IMR-90 (cell line): ENCODE results near the gene GALNT6. TPM values are rescaled to one million over a fixed set of nuclear protein-coding genes. Genes with fewer than 3 reads are reported as not detected.

Experiments
- ATAC-seq: fragments of 200-7000 bp; cut with Tn5 transposase; 2 replicates; pipeline ENCODE4 v1.9.1; 2020; ENCODE audit warnings: low read depth, mild to moderate bottlenecking, moderate library complexity
- BruUV-seq: library from RNA; stranded (reverse); fragments of 400-500 nt; replicated peaks from 2 replicates; lab custom pipeline; 2021; lab: Mats Ljungman, UMichigan
- CTCF ChIA-PET: fragments of 300-600 bp; formaldehyde crosslinking; extraction: SDS; loops from one replicate; lab custom pipeline; 2021; ENCODE audit warnings: antibody characterized with exemption; lab: Yijun Ruan, JAX
- POLR2A ChIA-PET: fragments of 300-600 bp; sonication (Branson Sonifier 250); formaldehyde crosslinking; loops from one replicate; lab custom pipeline; 2022; ENCODE audit warnings: antibody characterized with exemption; ENCODE audit not compliant: unreplicated experiment; lab: Charles Lee
- DNase-seq: peaks from one replicate; pipeline ENCODE4 v3.0.0; 2013
- H2AFZ ChIP-seq: replicated peaks from 2 replicates; pipeline ENCODE3; 2013; ENCODE audit warnings: low read length, mild to moderate bottlenecking; ENCODE audit not compliant: poor library complexity
- H2AK5ac ChIP-seq: 2 replicates; pipeline ENCODE4 v1.6.1; 2013; ENCODE audit warnings: low read depth, low read length, inconsistent platforms
- H2AK9ac ChIP-seq: replicated peaks from 2 replicates; pipeline ENCODE3; 2013; ENCODE audit warnings: mild to moderate bottlenecking, low read depth, low read length, moderate library complexity; ENCODE audit not compliant: poor library complexity
- H2BK120ac ChIP-seq: 2 replicates; pipeline ENCODE4 v1.6.1; 2013; ENCODE audit warnings: low read depth, low read length, inconsistent platforms
- H2BK15ac ChIP-seq: 3 replicates; pipeline ENCODE4 v1.6.1; 2013; ENCODE audit warnings: low read depth, low read length, inconsistent platforms
- H2BK20ac ChIP-seq: 2 replicates; pipeline ENCODE4 v1.6.1; 2013; ENCODE audit warnings: low read depth, mild to moderate bottlenecking, inconsistent platforms, low read length, moderate library complexity
- H2BK5ac ChIP-seq: 2 replicates; pipeline ENCODE4 v1.6.1; 2013; ENCODE audit warnings: mild to moderate bottlenecking, low read depth, low read length, inconsistent platforms; ENCODE audit not compliant: poor library complexity, severe bottlenecking
- H3K14ac ChIP-seq: replicated peaks from 2 replicates; pipeline ENCODE4 v1.6.1; 2013; ENCODE audit warnings: low read depth, low read length, inconsistent platforms
- H3K18ac ChIP-seq: 2 replicates; pipeline ENCODE4 v1.6.1; 2013; ENCODE audit warnings: low read depth, low read length, control low read depth
- H3K23ac ChIP-seq: 2 replicates; pipeline ENCODE4 v1.6.1; 2013; ENCODE audit warnings: low read depth, low read length, inconsistent platforms
- H3K27ac ChIP-seq: 2 replicates; pipeline ENCODE4 v1.5.1; 2013; ENCODE audit warnings: mild to moderate bottlenecking, control low read depth, low read length; ENCODE audit not compliant: insufficient read depth
- H3K27me3 ChIP-seq: 2 replicates; pipeline ENCODE4 v1.6.1; 2013; ENCODE audit warnings: low read length; ENCODE audit not compliant: control insufficient read depth, insufficient read depth
- H3K36me3 ChIP-seq: 2 replicates; pipeline ENCODE4 v1.6.1; 2013; ENCODE audit warnings: low read length, mixed read lengths; ENCODE audit not compliant: control insufficient read depth, insufficient read depth
- H3K4ac ChIP-seq: 2 replicates; pipeline ENCODE4 v1.6.1; 2013; ENCODE audit warnings: low read depth, low read length, inconsistent platforms
- H3K4me1 ChIP-seq: 2 replicates; pipeline ENCODE4 v1.6.1; 2013; ENCODE audit warnings: low read length, mixed read lengths; ENCODE audit not compliant: control insufficient read depth, insufficient read depth
- H3K4me2 ChIP-seq: 2 replicates; pipeline ENCODE4 v1.6.1; 2013; ENCODE audit warnings: low read depth, mild to moderate bottlenecking, control low read depth, low read length, moderate library complexity
- H3K4me3 ChIP-seq: 2 replicates; pipeline ENCODE4 v1.5.1; 2013; ENCODE audit warnings: low read depth, mild to moderate bottlenecking, control low read depth, low read length, moderate library complexity; ENCODE audit not compliant: insufficient read depth
- H3K56ac ChIP-seq: 2 replicates; pipeline ENCODE4 v1.6.1; 2013; ENCODE audit warnings: low read length, inconsistent platforms; ENCODE audit not compliant: insufficient read depth; ENCODE audit errors: extremely low read depth
- H3K79me1 ChIP-seq, 2 experiments: 2 replicates each; pipeline ENCODE4 v1.6.1; 2013; ENCODE audit warnings: low read length in 2 of 2, inconsistent platforms in 1 of 2, low read depth in 1 of 2
- H3K9ac ChIP-seq: 2 replicates; pipeline ENCODE4 v1.6.1; 2013; ENCODE audit warnings: low read depth, low read length, control low read depth
- H3K9me1 ChIP-seq: 2 replicates; pipeline ENCODE4 v1.6.1; 2013; ENCODE audit warnings: low read length, inconsistent platforms; ENCODE audit not compliant: insufficient read depth
- H3K9me3 ChIP-seq: 2 replicates; pipeline ENCODE4 v1.6.1; 2013; ENCODE audit warnings: low read length; ENCODE audit not compliant: control insufficient read depth, insufficient read depth
- H4K20me1 ChIP-seq: 2 replicates; pipeline ENCODE4 v1.6.1; 2013; ENCODE audit warnings: low read length, inconsistent platforms; ENCODE audit not compliant: insufficient read depth
- H4K5ac ChIP-seq: 2 replicates; pipeline ENCODE4 v1.6.1; 2013; ENCODE audit warnings: mild to moderate bottlenecking, low read depth, low read length, control low read depth
- H4K8ac ChIP-seq, 2 experiments: 2 replicates each; pipeline ENCODE4 v1.6.1; 2013; ENCODE audit warnings: low read depth in 2 of 2, low read length in 2 of 2, control low read depth in 1 of 2, inconsistent platforms in 1 of 2
- H4K91ac ChIP-seq: 2 replicates; pipeline ENCODE4 v1.6.1; 2013; ENCODE audit warnings: low read depth, low read length, inconsistent platforms; ENCODE audit not compliant: insufficient read depth
- BHLHE40 ChIP-seq: fragments of 150-350 bp; IDR thresholded peaks from 2 replicates; pipeline ENCODE4 v1.6.1; 2016; ENCODE audit warnings: mild to moderate bottlenecking, low read depth, low read length
- CEBPB ChIP-seq: IDR thresholded peaks from 2 replicates; pipeline ENCODE4 v1.6.1; 2012; ENCODE audit warnings: low read depth, low read length, improper control_type of control experiment
- CHD1 ChIP-seq: IDR thresholded peaks from 2 replicates; pipeline ENCODE4 v1.6.1; 2012; ENCODE audit warnings: low read depth, low read length, improper control_type of control experiment
- CTCF ChIP-seq: conservative IDR thresholded peaks from 2 replicates; pipeline ENCODE4 v1.5.1; 2012; ENCODE audit warnings: mild to moderate bottlenecking, low read depth, low read length, improper control_type of control experiment
- ELK1 ChIP-seq: fragments of 150-350 bp; IDR thresholded peaks from 2 replicates; pipeline ENCODE4 v1.6.1; 2016; ENCODE audit warnings: low read depth, mild to moderate bottlenecking, low read length, moderate library complexity, borderline replicate concordance
- FOS ChIP-seq: fragments of 150-350 bp; IDR thresholded peaks from 2 replicates; pipeline ENCODE4 v1.6.1; 2016; ENCODE audit warnings: low read depth, low read length
- MAFK ChIP-seq: IDR thresholded peaks from 2 replicates; pipeline ENCODE4 v1.6.1; 2012; ENCODE audit warnings: low read depth, low read length, improper control_type of control experiment
- MAZ ChIP-seq: IDR thresholded peaks from 2 replicates; pipeline ENCODE4 v1.6.1; 2012; ENCODE audit warnings: low read depth, mild to moderate bottlenecking, low read length, improper control_type of control experiment, moderate library complexity, borderline replicate concordance
- MXI1 ChIP-seq: IDR thresholded peaks from 2 replicates; pipeline ENCODE4 v1.6.1; 2012; ENCODE audit warnings: low read depth, mild to moderate bottlenecking, low read length, moderate library complexity, borderline replicate concordance
- NFE2L2 ChIP-seq: fragments of 150-350 bp; IDR thresholded peaks from 2 replicates; pipeline ENCODE4 v1.6.1; 2016; ENCODE audit warnings: low read depth, mild to moderate bottlenecking, low read length
- POLR2A ChIP-seq: IDR thresholded peaks from 2 replicates; pipeline ENCODE4 v1.6.1; 2012; ENCODE audit warnings: mild to moderate bottlenecking, low read depth, low read length
- RAD21 ChIP-seq: IDR thresholded peaks from 2 replicates; pipeline ENCODE4 v1.6.1; 2012; ENCODE audit warnings: low read length, improper control_type of control experiment
- RCOR1 ChIP-seq: IDR thresholded peaks from 2 replicates; pipeline ENCODE4 v1.6.1; 2012; ENCODE audit warnings: mild to moderate bottlenecking, low read length, improper control_type of control experiment; ENCODE audit not compliant: insufficient replicate concordance
- RFX5 ChIP-seq: IDR thresholded peaks from 2 replicates; pipeline ENCODE4 v1.8.0; 2012; ENCODE audit warnings: low read depth, mild to moderate bottlenecking, low read length, moderate library complexity
- SMC3 ChIP-seq: fragments of 150-350 bp; IDR thresholded peaks from 2 replicates; pipeline ENCODE4 v1.6.1; 2016; ENCODE audit warnings: low read depth, mild to moderate bottlenecking, antibody characterized with exemption, low read length, moderate library complexity
- USF2 ChIP-seq: fragments of 150-350 bp; IDR thresholded peaks from 2 replicates; pipeline ENCODE4 v1.6.1; 2017; ENCODE audit warnings: mild to moderate bottlenecking, antibody characterized with exemption, low read length, low read depth
- WGBS, 2 experiments: methylation state at CpG; one replicate each; pipeline versions ENCODE4 v1.1.5 to v1.1.7; 2013; ENCODE audit warnings: missing lambda C conversion rate in 2 of 2; ENCODE audit not compliant: insufficient read length in 1 of 2; ENCODE audit errors: extremely low coverage in 2 of 2; 5-methylcytosine and 5-hydroxymethylcytosine counted together
- dilution Hi-C: fragments of 300-500 bp; cut with HindIII; formaldehyde crosslinking; loops from one replicate; pipeline ENCODE4 v1.14.3; 2018; ENCODE audit warnings: low sequenced_read_pairs; ENCODE audit not compliant: unreplicated experiment
- in situ Hi-C: fragments of 300-500 bp; cut with MboI; formaldehyde crosslinking; loops from 3 replicates; pipeline ENCODE4 v1.14.3; 2019; ENCODE audit warnings: low sequenced_read_pairs, inconsistent platforms, mixed read lengths
- intact Hi-C: fragments of 100-400 bp; cut with micrococcal nuclease; formaldehyde crosslinking; loops from 2 replicates; pipeline ENCODE4 v1.10.0; 2022
- polyA plus RNA-seq, 3 experiments: library from polyadenylated mRNA; depleted of rRNA; stranded (reverse); fragments of >200 nt; gene quantifications; 2 replicates each; pipeline ENCODE4 v1.2.3, GENCODE V29; 2012; ENCODE audit warnings: low replicate concordance in 1 of 3
- total RNA-seq: library from RNA; depleted of rRNA; stranded (reverse); fragments of >200 nt; gene quantifications from 2 replicates; pipeline ENCODE4 v1.2.3, GENCODE V29; 2012

GALNT6 gene
- total and polyA plus RNA-seq, 2 of the 4 experiments (the other 2 are of a cell fraction) = 17.1 to 23.7 TPM

DNA sequence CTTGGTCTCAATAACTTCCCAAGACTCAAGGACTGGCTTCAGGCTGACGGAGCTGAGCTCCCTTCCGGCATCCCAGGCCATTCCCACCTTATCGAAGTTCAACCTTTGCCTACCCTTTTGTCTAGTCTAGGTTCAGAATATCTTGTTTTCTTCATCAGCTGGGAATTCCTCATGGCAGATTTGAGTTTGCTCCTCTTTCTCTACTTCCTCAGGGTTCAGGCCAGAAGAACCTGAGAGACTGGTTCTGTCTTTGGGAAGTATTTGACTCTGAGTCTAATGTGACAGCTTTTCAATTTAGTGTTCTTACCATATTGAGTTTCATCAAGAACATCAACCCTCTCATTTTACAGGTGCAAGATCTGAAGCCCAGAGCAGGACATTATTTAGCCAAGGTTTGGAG, 69.3 kb downstream of the GALNT6 start:
- DNase-seq = no peak
- POLR2A ChIA-PET = no interaction called here

More for the DNA sequence above, 69.3 kb downstream of the GALNT6 start:
- Histone ChIP-seq H2BK20ac (no peak overlapping the region), H4K20me1 (no peaks in the 10 kb centered on the region), H3K4me3 (no peak overlapping the region), H2AFZ (no peak overlapping the region), H4K5ac (no peak overlapping the region), H2BK120ac (no peak overlapping the region), H3K9ac (no peak overlapping the region), H3K9me3 (no peaks in the 10 kb centered on the region), H3K4ac (no peak overlapping the region), H3K56ac (no peak overlapping the region), H3K4me2 (no peak overlapping the region), H3K14ac (no peak overlapping the region), H2AK9ac (no peak overlapping the region), H2BK15ac (no peak overlapping the region), H3K18ac (no peak overlapping the region), H3K9me1 (0 out of 2 replicates have a peak, but pooled peaks cover 7% of the 10 kb centered on the region), H3K36me3 (no peaks in the 10 kb centered on the region), H2AK5ac (no peak overlapping the region), H2BK5ac (no peak overlapping the region), H4K91ac (no peak overlapping the region), H3K27ac (no peak overlapping the region), H3K23ac (no peak overlapping the region), H3K4me1 (peaks cover 6% of the 10 kb centered on the region), H4K8ac (no peak overlapping the region), H3K79me1 (no peaks in the 10 kb centered on the region), H3K27me3 (no peaks in the 10 kb centered on the region)
- no TSS peak for BruUV-seq
- TF ChIP-seq MXI1 (no peak), MAZ (no peak), RAD21 (no peak), BHLHE40 (no peak), CEBPB (no peak), RFX5 (no peak), FOS (no peak), CHD1 (no peak), NFE2L2 (no peak), ELK1 (no peak), SMC3 (no peak), POLR2A (no peak), RCOR1 (no peak), USF2 (no peak), MAFK (no peak), CTCF (no peak)
- CTCF ChIA-PET = interaction anchor here (3.5 kb wide), 1 partner anchor 20 kb away, joined by 16 read pairs; no protein-coding TSS in a partner anchor
- intact Hi-C loops (no loop called here), in situ Hi-C loops (no loop called here), dilution Hi-C loops (no loop called here)
- no peak for ATAC-seq
- no CpG with 5 or more reads among the region's 3 CpGs for WGBS, 2 experiments
